HUDEP-2 (cell line): ENCODE measurements around the gene MYH7B.

ENCODE experiments used
- DNase-seq, 76 experiments: peaks; one replicate each; lab custom pipeline; 2025; ENCODE audit not compliant: unreplicated experiment in 76 of 76; lab: John Stamatoyannopoulos, UW

The MYH7B gene

GRCh38 chr20:34989118-34989517 lies 33.5 kb downstream of the MYH7B start:
- no peak for DNase-seq

DNA sequence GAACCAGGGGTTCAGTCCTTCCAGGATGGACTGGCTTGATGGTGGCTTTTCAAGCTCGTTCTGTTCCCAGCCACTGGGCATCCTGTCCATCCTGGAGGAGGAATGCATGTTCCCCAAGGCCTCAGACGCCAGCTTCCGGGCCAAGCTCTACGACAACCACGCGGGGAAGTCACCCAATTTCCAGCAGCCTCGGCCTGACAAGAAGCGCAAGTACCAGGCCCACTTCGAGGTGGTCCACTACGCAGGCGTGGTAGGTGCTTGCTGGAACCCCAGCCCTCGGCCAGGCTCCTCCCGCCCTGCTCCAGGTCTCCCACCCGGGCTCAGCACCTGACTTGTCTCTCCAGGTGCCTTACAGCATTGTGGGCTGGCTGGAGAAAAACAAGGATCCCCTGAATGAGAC lies 34.0 kb downstream of the MYH7B start:
- no peak for DNase-seq

DNA sequence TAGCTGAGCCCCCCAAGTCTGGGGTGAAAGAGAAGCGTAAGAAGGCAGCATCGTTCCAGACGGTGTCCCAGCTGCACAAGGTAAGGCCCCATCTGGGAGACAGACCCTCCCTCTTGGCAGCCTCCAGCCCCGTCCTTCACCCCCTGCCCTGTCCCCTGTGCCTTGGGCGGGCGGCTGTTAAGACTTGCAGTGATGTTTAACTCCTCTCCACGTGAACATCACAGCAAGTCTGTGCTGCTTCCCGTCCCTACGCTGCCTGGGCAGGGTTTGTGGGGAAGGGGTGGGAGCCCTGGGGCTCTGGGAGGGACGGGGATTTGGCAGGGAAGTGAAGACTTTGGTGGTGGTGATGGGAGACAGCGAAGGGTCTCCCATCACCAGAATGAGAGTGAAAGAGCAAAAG lies 34.6 kb downstream of the MYH7B start:
- DNase-seq = no peak

DNA sequence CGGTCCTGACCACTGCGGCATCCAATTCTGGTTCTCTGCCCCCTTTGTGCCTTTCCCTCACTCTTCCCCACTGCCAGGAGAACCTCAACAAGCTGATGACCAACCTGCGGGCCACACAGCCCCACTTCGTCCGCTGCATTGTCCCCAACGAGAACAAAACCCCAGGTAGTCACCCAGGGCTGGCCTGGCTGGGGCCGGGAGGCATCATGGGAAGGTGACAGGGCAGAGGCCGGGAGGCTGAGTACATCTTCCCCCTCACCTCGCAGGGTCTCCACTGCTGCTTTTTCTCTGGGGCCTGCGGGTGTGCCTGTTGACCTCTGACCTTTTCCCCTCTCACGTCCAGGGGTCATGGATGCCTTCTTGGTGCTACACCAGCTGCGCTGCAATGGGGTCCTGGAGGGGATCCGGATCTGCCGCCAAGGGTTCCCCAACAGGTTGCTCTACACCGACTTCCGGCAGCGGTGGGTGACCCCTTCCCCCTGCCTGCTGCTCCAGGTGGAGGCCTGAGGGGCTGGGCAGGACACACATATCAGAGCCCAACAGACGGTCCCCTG lies 35.1 kb downstream of the MYH7B start:
- no peak for DNase-seq

DNA sequence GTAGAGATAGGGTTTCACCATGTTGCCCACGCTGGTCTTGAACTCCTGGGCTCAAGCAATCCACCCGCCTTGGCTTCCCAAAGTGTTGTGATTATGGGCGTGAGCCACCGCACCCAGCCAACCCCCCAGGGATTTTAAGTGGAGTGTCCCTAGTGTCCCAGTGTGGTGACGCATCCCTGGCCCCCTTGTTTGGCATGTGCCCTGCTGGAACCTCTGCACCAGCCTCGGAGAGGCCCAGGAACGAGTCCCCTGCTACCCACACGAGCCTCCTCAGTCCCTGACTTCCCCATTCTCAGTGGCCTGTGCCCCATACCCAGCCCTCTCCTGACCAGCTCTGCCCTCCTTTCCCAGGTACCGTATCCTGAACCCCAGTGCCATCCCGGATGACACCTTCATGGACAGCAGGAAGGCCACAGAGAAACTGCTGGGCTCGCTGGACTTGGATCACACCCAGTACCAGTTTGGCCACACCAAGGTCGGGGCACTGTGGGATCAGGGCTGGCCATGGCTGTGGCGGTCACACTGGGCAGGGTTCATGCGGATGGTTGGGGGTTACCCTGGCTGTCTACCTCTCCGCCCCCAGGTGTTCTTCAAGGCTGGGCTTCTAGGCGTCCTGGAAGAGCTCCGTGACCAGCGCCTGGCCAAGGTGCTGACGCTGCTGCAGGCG lies 37.2 kb downstream of the MYH7B start:
- no peak for DNase-seq

GRCh38 chr20:34993941-34994508 lies 38.4 kb downstream of the MYH7B start:
- no peak for DNase-seq

GRCh38 chr20:34994509-34995131 lies 39.0 kb downstream of the MYH7B start:
- no peak for DNase-seq

DNA sequence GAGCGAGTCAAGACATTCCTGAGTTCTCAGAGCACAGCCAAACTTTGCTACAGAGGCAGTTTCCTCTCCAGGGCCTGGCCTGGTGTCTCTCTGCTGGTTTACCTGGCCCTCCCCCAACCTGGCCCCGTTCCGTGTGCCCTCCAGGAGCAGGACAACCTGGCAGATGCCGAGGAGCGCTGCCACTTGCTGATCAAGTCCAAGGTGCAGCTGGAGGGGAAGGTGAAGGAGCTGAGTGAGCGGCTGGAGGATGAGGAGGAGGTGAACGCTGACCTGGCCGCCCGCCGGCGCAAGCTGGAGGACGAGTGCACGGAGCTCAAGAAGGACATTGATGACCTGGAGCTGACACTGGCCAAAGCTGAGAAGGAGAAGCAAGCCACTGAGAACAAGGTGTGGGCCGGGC lies 39.5 kb downstream of the MYH7B start:
- no peak for DNase-seq

DNA sequence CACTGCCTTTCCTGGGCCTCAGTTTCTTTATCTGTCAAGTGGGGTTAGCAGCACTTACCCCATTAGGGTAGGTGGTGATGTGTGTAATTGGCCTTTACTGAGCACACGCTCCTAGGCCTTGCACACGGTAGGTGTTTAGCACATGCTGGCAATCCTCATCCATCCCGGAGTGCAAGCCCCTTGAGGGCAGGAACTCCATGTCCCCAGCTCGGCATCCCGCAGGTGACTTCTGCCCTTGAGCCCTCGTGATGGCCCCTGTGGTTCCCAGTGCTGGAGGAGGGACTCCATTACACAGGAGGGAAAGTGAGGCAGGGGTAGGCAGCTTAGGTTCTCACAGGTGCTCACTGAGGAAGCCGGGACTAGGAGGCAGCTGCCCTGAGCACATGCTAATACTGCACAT lies 40.0 kb downstream of the MYH7B start:
- no peak for DNase-seq

DNA sequence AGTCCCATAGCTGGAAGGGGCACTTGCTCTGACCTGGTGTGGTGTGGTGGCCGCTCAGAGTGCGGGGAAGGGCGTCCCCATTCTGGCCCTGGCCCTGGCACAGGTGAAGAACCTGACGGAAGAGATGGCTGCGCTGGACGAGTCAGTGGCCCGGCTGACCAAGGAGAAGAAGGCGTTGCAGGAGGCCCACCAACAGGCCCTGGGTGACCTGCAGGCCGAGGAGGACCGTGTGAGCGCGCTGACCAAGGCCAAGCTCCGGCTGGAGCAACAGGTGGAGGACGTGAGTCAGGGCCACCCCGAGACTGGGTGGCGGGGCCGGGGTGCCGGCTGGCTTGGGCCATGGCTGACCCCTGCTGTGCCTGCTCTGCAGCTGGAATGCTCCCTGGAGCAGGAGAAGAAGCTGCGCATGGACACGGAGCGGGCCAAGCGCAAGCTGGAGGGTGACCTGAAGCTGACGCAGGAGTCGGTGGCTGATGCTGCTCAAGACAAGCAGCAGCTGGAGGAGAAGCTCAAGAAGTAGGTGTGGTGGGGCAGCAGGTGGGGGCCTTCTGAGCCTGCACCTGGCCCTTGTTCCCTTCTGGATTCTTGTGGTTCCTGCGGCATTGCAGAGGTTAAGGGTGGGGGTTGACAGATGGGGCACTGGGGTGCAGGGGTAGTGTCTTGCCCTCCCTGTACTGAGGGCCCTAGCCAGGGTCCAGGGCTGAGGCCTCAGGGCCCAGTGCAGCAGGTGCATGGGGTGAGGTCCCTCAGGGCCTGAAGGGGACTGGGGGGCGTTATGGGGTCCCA lies 40.8 kb downstream of the MYH7B start:
- no peak for DNase-seq

DNA sequence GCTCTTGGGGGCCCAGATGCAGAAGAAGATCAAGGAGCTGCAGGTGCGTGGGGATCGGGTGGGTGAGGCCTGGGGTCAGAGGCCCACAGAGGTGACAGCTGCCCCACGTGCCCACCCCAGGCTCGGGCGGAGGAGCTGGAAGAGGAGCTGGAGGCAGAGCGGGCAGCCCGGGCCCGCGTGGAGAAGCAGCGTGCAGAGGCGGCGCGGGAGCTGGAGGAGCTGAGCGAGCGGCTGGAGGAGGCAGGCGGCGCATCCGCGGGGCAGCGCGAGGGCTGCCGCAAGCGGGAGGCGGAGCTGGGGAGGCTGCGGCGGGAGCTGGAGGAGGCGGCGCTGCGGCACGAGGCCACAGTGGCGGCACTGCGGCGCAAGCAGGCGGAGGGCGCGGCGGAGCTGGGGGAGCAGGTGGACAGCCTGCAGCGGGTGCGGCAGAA lies 41.5 kb downstream of the MYH7B start:
- DNase-seq = no peak

DNA sequence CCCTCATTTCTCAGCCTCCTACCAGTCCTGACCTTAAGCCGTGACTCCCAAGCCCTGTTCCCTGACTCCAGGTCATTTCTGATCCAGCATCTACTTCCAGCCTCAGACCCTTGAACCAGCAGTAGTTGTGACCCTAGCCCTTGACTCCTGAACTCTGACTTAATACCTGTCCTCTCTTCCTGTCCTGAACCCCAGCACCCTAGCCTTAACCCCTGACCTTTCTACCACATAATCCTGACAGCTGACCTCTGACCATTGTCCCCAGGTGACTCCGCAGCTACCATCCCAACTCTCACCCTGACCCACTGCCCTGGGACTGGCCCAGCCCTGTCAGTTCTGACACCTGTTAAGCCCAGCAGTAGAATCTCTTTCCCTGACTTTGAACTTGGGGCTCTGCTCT lies 42.1 kb downstream of the MYH7B start:
- no peak for DNase-seq

DNA sequence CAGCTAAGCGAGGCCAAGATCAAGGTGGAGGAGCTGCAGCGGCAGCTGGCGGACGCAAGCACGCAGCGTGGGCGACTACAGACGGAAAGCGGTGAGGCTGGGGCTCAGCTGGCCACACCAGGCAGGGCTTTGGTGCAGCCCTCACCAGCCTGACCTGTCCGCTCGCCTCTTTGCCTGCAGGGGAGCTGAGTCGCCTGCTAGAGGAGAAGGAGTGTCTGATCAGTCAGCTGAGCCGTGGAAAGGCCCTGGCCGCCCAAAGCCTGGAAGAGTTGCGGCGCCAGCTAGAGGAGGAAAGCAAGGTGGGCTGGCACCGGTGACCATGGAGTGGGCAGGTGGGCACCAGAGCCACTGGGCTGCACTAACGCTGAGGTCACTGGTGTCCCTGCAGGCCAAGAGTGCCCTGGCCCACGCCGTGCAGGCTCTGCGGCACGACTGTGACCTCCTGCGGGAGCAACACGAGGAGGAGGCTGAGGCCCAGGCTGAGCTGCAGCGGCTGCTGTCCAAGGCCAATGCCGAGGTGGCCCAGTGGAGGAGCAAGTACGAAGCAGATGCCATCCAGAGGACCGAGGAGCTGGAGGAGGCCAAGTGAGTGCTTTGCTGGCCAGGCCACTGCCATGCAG lies 42.8 kb downstream of the MYH7B start:
- no peak for DNase-seq

DNA sequence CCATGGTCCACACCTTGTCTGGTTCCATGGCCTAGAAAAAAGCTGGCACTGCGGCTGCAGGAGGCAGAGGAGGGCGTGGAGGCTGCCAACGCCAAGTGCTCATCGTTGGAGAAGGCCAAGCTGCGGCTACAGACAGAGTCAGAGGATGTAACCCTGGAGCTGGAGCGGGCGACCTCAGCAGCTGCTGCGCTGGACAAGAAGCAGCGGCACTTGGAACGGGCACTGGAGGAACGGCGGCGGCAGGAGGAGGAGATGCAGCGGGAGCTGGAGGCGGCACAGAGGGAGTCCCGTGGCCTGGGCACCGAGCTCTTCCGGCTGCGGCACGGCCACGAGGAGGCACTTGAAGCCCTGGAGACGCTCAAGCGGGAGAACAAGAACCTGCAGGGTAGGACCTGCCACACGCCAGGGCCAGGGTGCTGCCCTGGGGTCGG lies 43.4 kb downstream of the MYH7B start:
- DNase-seq = no peak

GRCh38 chr20:34999782-35000181 lies 44.1 kb downstream of the MYH7B start:
- no peak for DNase-seq

- no peak for DNase-seq
These were observed 44.7 kb downstream of the MYH7B start for GRCh38 chr20:35000311-35000921.

DNA sequence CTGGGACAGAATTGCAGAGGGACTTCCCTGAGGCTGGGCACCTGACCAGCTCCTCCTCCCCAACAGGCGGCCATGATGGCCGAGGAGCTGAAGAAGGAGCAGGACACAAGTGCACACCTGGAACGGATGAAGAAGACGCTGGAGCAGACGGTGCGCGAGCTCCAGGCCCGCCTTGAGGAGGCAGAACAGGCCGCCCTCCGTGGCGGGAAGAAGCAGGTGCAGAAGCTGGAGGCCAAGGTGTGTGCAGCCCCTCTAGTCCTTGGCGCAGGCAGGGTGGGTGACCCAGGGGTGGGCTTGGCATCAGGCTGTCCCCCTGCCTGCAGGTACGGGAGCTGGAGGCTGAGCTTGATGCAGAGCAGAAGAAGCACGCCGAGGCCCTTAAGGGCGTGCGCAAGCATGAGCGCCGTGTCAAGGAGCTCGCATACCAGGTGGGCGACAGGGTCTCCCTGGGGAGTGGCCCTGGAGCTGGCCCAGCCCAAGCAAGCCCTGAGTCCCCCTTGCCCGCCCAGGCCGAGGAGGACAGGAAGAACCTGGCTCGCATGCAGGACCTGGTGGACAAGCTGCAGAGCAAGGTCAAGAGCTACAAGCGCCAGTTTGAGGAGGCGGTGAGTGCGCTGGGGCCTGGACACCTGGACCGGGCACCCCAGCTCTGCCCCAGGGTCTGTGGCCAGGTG lies 45.4 kb downstream of the MYH7B start:
- no peak for DNase-seq

DNA sequence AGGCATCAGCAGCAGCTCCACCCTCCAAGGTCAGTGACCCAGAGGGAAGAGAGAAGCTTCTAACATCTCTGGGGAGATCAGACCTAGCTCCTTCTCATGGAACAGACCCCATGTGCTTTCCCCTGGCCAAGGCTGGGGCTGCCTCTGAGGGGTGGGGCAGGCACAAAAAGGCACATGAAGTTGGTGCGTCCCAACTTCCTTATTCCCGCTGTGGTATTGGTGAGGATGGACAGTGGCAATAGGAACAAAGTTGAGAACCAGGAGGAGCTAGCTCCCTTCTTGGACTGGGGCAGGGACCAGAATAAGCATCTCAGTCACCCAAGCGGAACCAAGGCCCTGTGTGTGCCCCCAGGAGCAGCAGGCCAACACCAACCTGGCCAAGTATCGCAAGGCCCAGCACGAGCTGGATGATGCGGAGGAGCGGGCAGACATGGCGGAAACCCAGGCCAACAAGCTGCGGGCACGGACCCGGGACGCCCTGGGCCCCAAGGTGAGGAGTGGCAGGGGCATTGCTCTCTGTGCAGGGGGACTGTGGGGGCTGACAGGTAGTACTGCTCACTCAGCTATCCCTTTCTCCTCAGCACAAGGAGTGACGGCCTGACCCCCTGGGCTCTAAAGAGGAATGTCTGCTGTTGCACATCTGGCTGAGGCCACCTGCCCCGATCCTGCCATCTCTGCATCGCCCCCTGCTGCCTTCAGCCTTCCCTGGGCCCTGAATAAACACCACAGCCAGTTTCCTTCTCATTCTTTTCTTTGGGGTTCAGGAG lies 46.1 kb downstream of the MYH7B start:
- peak in 6 of 76 experiments; percentile 3 to 21 (median 13) for DNase-seq
